HAP-1 (cell line): ENCODE data around the gene MSMB.
"Not testable (repeated sequence)": the region's sequence is repeated elsewhere in the genome, so short reads cannot be mapped to it uniquely, and the experiment has no call there.

Experiments
- DNase-seq, 2 experiments: peaks; one replicate each; pipeline ENCODE4 v3.0.0-alpha.2; 2016 to 2020; ENCODE audit warnings: low spot score in 2 of 2
- H3K27me3 ChIP-seq: fragments of 250-450 bp; sonication (Bioruptor Pico); 2 replicates; pipeline ENCODE4 v1.5.1; 2020; ENCODE audit warnings: low read depth, mild to moderate bottlenecking, moderate library complexity
- H3K36me3 ChIP-seq: fragments of 250-450 bp; sonication (Bioruptor Pico); replicated peaks from 2 replicates; pipeline ENCODE4 v1.5.1; 2020; ENCODE audit warnings: mild to moderate bottlenecking
- H3K4me1 ChIP-seq: fragments of 250-450 bp; sonication (Bioruptor Pico); 2 replicates; pipeline ENCODE4 v1.5.1; 2020; ENCODE audit warnings: mild to moderate bottlenecking
- H3K4me3 ChIP-seq: fragments of 250-450 bp; sonication (Bioruptor Pico); 2 replicates; pipeline ENCODE4 v1.5.1; 2020; ENCODE audit warnings: mild to moderate bottlenecking, moderate library complexity
- H3K9me3 ChIP-seq: fragments of 250-450 bp; sonication (Bioruptor Pico); 2 replicates; pipeline ENCODE4 v1.5.1; 2020; ENCODE audit warnings: mild to moderate bottlenecking, moderate library complexity
- in situ Hi-C: fragments of 300-500 bp; cut with MboI; formaldehyde crosslinking; loops from 3 replicates; pipeline ENCODE4 v1.14.3; 2020; ENCODE audit warnings: low sequenced_read_pairs, inconsistent platforms, mixed read lengths

Gene MSMB

GRCh38 chr10:46077731-46078413, 31.8 kb upstream of the MSMB start:
- H3K4me3 ChIP-seq = no peak overlapping the region
- in situ Hi-C loops = no loop called here
- H3K36me3 ChIP-seq = no peaks in the 10 kb centered on the region
- DNase-seq = no peak
- H3K27me3 ChIP-seq = no peaks in the 10 kb centered on the region
- no peaks in the 10 kb centered on the region for H3K9me3 ChIP-seq
- no peaks in the 10 kb centered on the region for H3K4me1 ChIP-seq

GRCh38 chr10:46077141-46077554, 31.1 kb upstream of the MSMB start:
- Histone ChIP-seq H3K9me3 (no peaks in the 10 kb centered on the region), H3K27me3 (no peaks in the 10 kb centered on the region), H3K4me3 (no peak overlapping the region), H3K4me1 (no peaks in the 10 kb centered on the region), H3K36me3 (no peaks in the 10 kb centered on the region)
- in situ Hi-C loops = no loop called here
- DNase-seq = no peak

- Histone ChIP-seq H3K27me3 (no peaks in the 10 kb centered on the region), H3K4me1 (no peaks in the 10 kb centered on the region)
- in situ Hi-C loops = no loop called here
Measured at GRCh38 chr10:46075869-46076268, 29.8 kb upstream of the MSMB start.

GRCh38 chr10:46074196-46074946, 28.3 kb upstream of the MSMB start:
- Histone ChIP-seq H3K9me3 (no peaks in the 10 kb centered on the region), H3K36me3 (no peaks in the 10 kb centered on the region), H3K4me1 (no peaks in the 10 kb centered on the region), H3K27me3 (no peaks in the 10 kb centered on the region), H3K4me3 (no peak overlapping the region)
- no peak for DNase-seq
- in situ Hi-C loops = no loop called here

More at GRCh38 chr10:46075869-46076268, 29.8 kb upstream of the MSMB start:
- Histone ChIP-seq H3K36me3 (no peaks in the 10 kb centered on the region), H3K4me3 (no peak overlapping the region), H3K9me3 (no peaks in the 10 kb centered on the region)
- no peak for DNase-seq

- in situ Hi-C loops = no loop called here
- no peaks in the 10 kb centered on the region for H3K9me3 ChIP-seq
- no peaks in the 10 kb centered on the region for H3K27me3 ChIP-seq
- H3K4me1 ChIP-seq = no peaks in the 10 kb centered on the region
- H3K36me3 ChIP-seq = no peaks in the 10 kb centered on the region
- no peak for DNase-seq
- H3K4me3 ChIP-seq = no peak overlapping the region
Measured at GRCh38 chr10:46073564-46073963, 27.5 kb upstream of the MSMB start.

- Histone ChIP-seq H3K4me3 (no peak overlapping the region), H3K27me3 (no peaks in the 10 kb centered on the region), H3K9me3 (no peaks in the 10 kb centered on the region), H3K4me1 (no peaks in the 10 kb centered on the region), H3K36me3 (no peaks in the 10 kb centered on the region)
- no peak for DNase-seq
- in situ Hi-C loops = no loop called here
Measured at GRCh38 chr10:46070749-46071148, 24.7 kb upstream of the MSMB start.

GRCh38 chr10:46069771-46070463, 23.8 kb upstream of the MSMB start:
- in situ Hi-C loops = no loop called here
- Histone ChIP-seq H3K4me1 (no peaks in the 10 kb centered on the region), H3K27me3 (no peaks in the 10 kb centered on the region), H3K4me3 (no peak overlapping the region), H3K9me3 (no peaks in the 10 kb centered on the region), H3K36me3 (no peaks in the 10 kb centered on the region)
- DNase-seq = no peak

- Histone ChIP-seq H3K36me3 (no peaks in the 10 kb centered on the region), H3K27me3 (no peaks in the 10 kb centered on the region), H3K9me3 (no peaks in the 10 kb centered on the region), H3K4me3 (no peak overlapping the region), H3K4me1 (no peaks in the 10 kb centered on the region)
- in situ Hi-C loops = no loop called here
- DNase-seq = no peak
Measured at GRCh38 chr10:46068905-46069304, 22.8 kb upstream of the MSMB start.

GRCh38 chr10:46068117-46068516, 22.0 kb upstream of the MSMB start:
- Histone ChIP-seq H3K27me3 (no peaks in the 10 kb centered on the region), H3K4me3 (no peak overlapping the region), H3K36me3 (no peaks in the 10 kb centered on the region), H3K4me1 (no peaks in the 10 kb centered on the region), H3K9me3 (no peaks in the 10 kb centered on the region)
- in situ Hi-C loops = no loop called here
- no peak for DNase-seq

GRCh38 chr10:46064269-46064817, 18.3 kb upstream of the MSMB start:
- in situ Hi-C loops = no loop called here
- no peaks in the 10 kb centered on the region for H3K4me1 ChIP-seq
- H3K4me3 ChIP-seq = no peak overlapping the region
- H3K36me3 ChIP-seq = no peaks in the 10 kb centered on the region
- DNase-seq = no peak
- H3K27me3 ChIP-seq = no peaks in the 10 kb centered on the region
- H3K9me3 ChIP-seq = no peaks in the 10 kb centered on the region

GRCh38 chr10:46062723-46063428, 16.8 kb upstream of the MSMB start:
- Histone ChIP-seq H3K4me1 (no peaks in the 10 kb centered on the region), H3K4me3 (no peak overlapping the region), H3K9me3 (no peaks in the 10 kb centered on the region), H3K36me3 (no peaks in the 10 kb centered on the region), H3K27me3 (no peaks in the 10 kb centered on the region)
- no peak for DNase-seq
- in situ Hi-C loops = no loop called here

- Histone ChIP-seq H3K9me3 (no peaks in the 10 kb centered on the region), H3K4me3 (no peak overlapping the region), H3K36me3 (no peaks in the 10 kb centered on the region), H3K4me1 (no peaks in the 10 kb centered on the region), H3K27me3 (no peaks in the 10 kb centered on the region)
- in situ Hi-C loops = no loop called here
- no peak for DNase-seq
Measured at GRCh38 chr10:46060706-46061105, 14.6 kb upstream of the MSMB start.

- H3K27me3 ChIP-seq, H3K36me3 ChIP-seq, DNase-seq, H3K4me1 ChIP-seq, H3K9me3 ChIP-seq, in situ Hi-C loops, H3K4me3 ChIP-seq: not testable (repeated sequence)
Measured at GRCh38 chr10:46057927-46058326, 11.9 kb upstream of the MSMB start.
